GM12878 (cell line): ENCODE data around the gene LPAR5. TPM values are rescaled to one million over a fixed set of nuclear protein-coding genes. Genes with fewer than 3 reads are reported as not detected.
A peak's percentile ranks its signal among the peaks of the same experiment; 100 is the strongest.

Source experiments
- ATF7 ChIP-seq: fragments of 450-650 bp; IDR thresholded peaks from 2 replicates; pipeline ENCODE4 v1.6.1; 2016; ENCODE audit warnings: low read depth, mild to moderate bottlenecking
- CHD1 ChIP-seq: IDR thresholded peaks from 2 replicates; pipeline ENCODE4 v1.6.1; 2012; ENCODE audit warnings: low read depth, low read length, improper control_type of control experiment
- CHD2 ChIP-seq: IDR thresholded peaks from 2 replicates; pipeline ENCODE4 v1.6.1; 2011; ENCODE audit warnings: low read depth, low read length, improper control_type of control experiment, borderline replicate concordance
- E4F1 ChIP-seq: fragments of 450-650 bp; IDR thresholded peaks from 2 replicates; pipeline ENCODE4 v1.6.1; 2018; ENCODE audit warnings: borderline replicate concordance, mild to moderate bottlenecking; ENCODE audit not compliant: partially characterized antibody
- ELK1 ChIP-seq: IDR thresholded peaks from 2 replicates; pipeline ENCODE4 v1.6.1; 2012; ENCODE audit warnings: low read depth, low read length, improper control_type of control experiment
- EP300 ChIP-seq, 2 experiments: fragments of 150-350 bp in 1 of 2; IDR thresholded peaks; 2 replicates each; pipeline ENCODE4 v1.6.1; 2011 to 2012; ENCODE audit warnings: low read depth in 2 of 2, low read length in 2 of 2, borderline replicate concordance in 1 of 2, improper control_type of control experiment in 1 of 2, inconsistent platforms in 1 of 2; ENCODE audit not compliant: control insufficient read depth in 1 of 2
- HDAC2 ChIP-seq: fragments of 200-600 bp; sonication (generic); IDR thresholded peaks from 2 replicates; pipeline ENCODE4 v1.6.1; 2017
- HDAC6 ChIP-seq: fragments of 200-600 bp; sonication (generic); IDR thresholded peaks from one replicate; pipeline ENCODE4 v1.8.0; 2017; ENCODE audit warnings: antibody characterized with exemption; ENCODE audit not compliant: unreplicated experiment
- HDGF ChIP-seq: fragments of 450-650 bp; IDR thresholded peaks from 2 replicates; pipeline ENCODE4 v1.6.1; 2016; ENCODE audit warnings: antibody characterized with exemption
- JUND ChIP-seq: IDR thresholded peaks from 2 replicates; pipeline ENCODE4 v1.6.1; 2012; ENCODE audit warnings: low read depth, mild to moderate bottlenecking, low read length, improper control_type of control experiment, moderate library complexity
- KAT2A ChIP-seq: conservative IDR thresholded peaks from 2 replicates; pipeline ENCODE4 v1.6.1; 2011; ENCODE audit warnings: low read depth, low read length; ENCODE audit not compliant: control insufficient read depth
- MYB ChIP-seq: fragments of 150-350 bp; IDR thresholded peaks from 2 replicates; pipeline ENCODE4 v1.6.1; 2014; ENCODE audit warnings: mild to moderate bottlenecking, low read depth, low read length, borderline replicate concordance
- MYC ChIP-seq: IDR thresholded peaks from 2 replicates; pipeline ENCODE4 v1.6.1; 2011; ENCODE audit warnings: mild to moderate bottlenecking, low read length, moderate library complexity, inconsistent platforms; ENCODE audit not compliant: insufficient read depth, insufficient replicate concordance, insufficient read length, severe bottlenecking
- NR2C1 ChIP-seq: fragments of 450-650 bp; IDR thresholded peaks from 2 replicates; pipeline ENCODE4 v1.6.1; 2017; ENCODE audit warnings: antibody characterized with exemption, mild to moderate bottlenecking, moderate library complexity
- NR2F1 ChIP-seq: fragments of 450-650 bp; conservative IDR thresholded peaks from 2 replicates; pipeline ENCODE4 v1.6.1; 2017; ENCODE audit warnings: mild to moderate bottlenecking
- PBX3 ChIP-seq: IDR thresholded peaks from 2 replicates; pipeline ENCODE4 v1.6.1; 2011; ENCODE audit warnings: mild to moderate bottlenecking, low read depth, low read length, moderate library complexity; ENCODE audit not compliant: insufficient replicate concordance
- PKNOX1 ChIP-seq: fragments of 450-650 bp; IDR thresholded peaks from 2 replicates; pipeline ENCODE4 v1.6.1; 2016; ENCODE audit warnings: mild to moderate bottlenecking
- POLR2AphosphoS5 ChIP-seq: IDR thresholded peaks from 2 replicates; pipeline ENCODE4 v1.6.1; 2011; ENCODE audit warnings: mild to moderate bottlenecking, low read length, inconsistent platforms
- RAD21 ChIP-seq: IDR thresholded peaks from 2 replicates; pipeline ENCODE4 v1.6.1; 2011; ENCODE audit warnings: mild to moderate bottlenecking, low read depth, low read length, moderate library complexity; ENCODE audit not compliant: insufficient read depth
- SMAD5 ChIP-seq: IDR thresholded peaks from 2 replicates; pipeline ENCODE4 v1.6.1; 2016; ENCODE audit warnings: antibody characterized with exemption, low read depth
- SREBF2 ChIP-seq: IDR thresholded peaks from 2 replicates; pipeline ENCODE4 v1.6.1; 2012; ENCODE audit warnings: mild to moderate bottlenecking, low read length
- STAT3 ChIP-seq: IDR thresholded peaks from 2 replicates; pipeline ENCODE4 v1.6.1; 2011; ENCODE audit warnings: low read depth, low read length, improper control_type of control experiment
- SUPT20H ChIP-seq: IDR thresholded peaks from 2 replicates; pipeline ENCODE4 v1.6.1; 2011; ENCODE audit warnings: low read depth, mild to moderate bottlenecking, low read length, moderate library complexity, borderline replicate concordance; ENCODE audit not compliant: control insufficient read depth
- TBL1XR1 ChIP-seq: IDR thresholded peaks from 2 replicates; pipeline ENCODE4 v1.6.1; 2012; ENCODE audit warnings: low read depth, low read length, improper control_type of control experiment
- ZNF217 ChIP-seq: fragments of 450-650 bp; IDR thresholded peaks from 2 replicates; pipeline ENCODE4 v1.6.1; 2017; ENCODE audit warnings: antibody characterized with exemption, mild to moderate bottlenecking
- polyA plus RNA-seq, 11 experiments: library from polyadenylated mRNA; depleted of rRNA in 4 of 11; unstranded in 6 of 11; stranded (reverse) in 5 of 11; fragments of >200 nt; fragmentation: Nextera tagmentation in 4 of 11; fragmentation: Illumina TruSeq in 1 of 11; extraction: Ambion mirVana in 4 of 11; extraction: Trizol in 1 of 11; gene quantifications; 1 replicate in 1 of 11; 2 replicates in 10 of 11; pipeline versions ENCODE4 v1.2.1 to v1.2.3, GENCODE V29; 2011 to 2016; ENCODE audit warnings: inconsistent platforms in 2 of 11, missing spikeins in 2 of 11, low read depth in 1 of 11
- total RNA-seq, 4 experiments: library from RNA; depleted of rRNA in 3 of 4; stranded (reverse); fragments of >200 nt in 3 of 4; fragmentation: Illumina TruSeq in 1 of 4; extraction: Trizol in 1 of 4; gene quantifications; 2 replicates each; pipeline versions ENCODE4 v1.2.1 to v1.2.3, GENCODE V29; 2013 to 2021

LPAR5 gene
- total and polyA plus RNA-seq, 10 of the 15 experiments (the other 5 are each of a cell fraction or from before 2014, with no cell fraction given), result 1.3 to 7.9 (median 5.3) TPM

- peak; percentile 87 for TF ChIP-seq PKNOX1
- no peak for TF ChIP-seq MYC
- no peak for TF ChIP-seq ZNF217
- TF ChIP-seq KAT2A, result no peak
- TF ChIP-seq POLR2AphosphoS5, result peak; percentile 60; the same call in 1 of the 2 replicates
- peak; percentile 100 for TF ChIP-seq ATF7
- peak; percentile 95 for TF ChIP-seq NR2C1
- peak; percentile 99 for TF ChIP-seq ELK1
- TF ChIP-seq TBL1XR1, result peak; percentile 67
- TF ChIP-seq SREBF2, result 0 out of 2 replicates have a peak, but pooled peaks have one; percentile 52
- no peak for TF ChIP-seq STAT3
- no peak for TF ChIP-seq MYB
- peak; percentile 8 for TF ChIP-seq PBX3
- TF ChIP-seq NR2F1, result 0 out of 2 replicates have a peak, but pooled peaks have one; percentile 28
- TF ChIP-seq RAD21, result no peak
- TF ChIP-seq HDAC2, result 0 out of 2 replicates have a peak, but pooled peaks have one; percentile 84
- peak; percentile 95 for TF ChIP-seq E4F1
- TF ChIP-seq HDGF, result peak; percentile 28; the same call in 1 of the 2 replicates
- TF ChIP-seq SUPT20H, result no peak
- no peak for TF ChIP-seq CHD1
- TF ChIP-seq EP300 (IDR thresholded peaks at IDR 0.05; ENCODE audit: borderline replicate concordance in 1 of 2, control insufficient read depth in 1 of 2, low read depth in 2 of 2, low read length in 2 of 2), result peak in 1 of 2 experiments; percentile 50; a peak in 1 of 4 replicates
- TF ChIP-seq SMAD5, result no peak; the same call in 1 of the 2 replicates
- no peak for TF ChIP-seq HDAC6
- peak; percentile 87 for TF ChIP-seq JUND
- TF ChIP-seq CHD2, result peak; percentile 78; the same call in 1 of the 2 replicates
Observed at GRCh38 chr12:6662906-6663742, 27.4 kb upstream of the LPAR5 start, which contains the start of gene ING4 (continued).
